BJ (cell line): ENCODE results near the gene CAV1. TPM values are rescaled to one million over a fixed set of nuclear protein-coding genes. Genes with fewer than 3 reads are reported as not detected.

Experiments used
- CTCF ChIA-PET: fragments of 350-600 bp; formaldehyde crosslinking; extraction: SDS; loops from one replicate; lab custom pipeline; 2021; ENCODE audit warnings: antibody characterized with exemption, inconsistent platforms; lab: Yijun Ruan, JAX
- POLR2A ChIA-PET: fragments of 300-600 bp; sonication (Branson Sonifier 250); formaldehyde crosslinking; extraction: SDS; loops from one replicate; lab custom pipeline; 2021; ENCODE audit warnings: antibody characterized with exemption; lab: Charles Lee
- DNase-seq: peaks from one replicate; pipeline ENCODE4 v3.0.0-alpha.2; 2011; ENCODE audit warnings: low read depth
- H3K27me3 ChIP-seq: 2 replicates; pipeline ENCODE4 v1.6.0; 2011; ENCODE audit warnings: low read length; ENCODE audit not compliant: control insufficient read depth, insufficient read depth
- H3K36me3 ChIP-seq: 2 replicates; pipeline ENCODE4 v1.5.1; 2011; ENCODE audit warnings: low read length; ENCODE audit not compliant: control insufficient read depth, insufficient read depth
- H3K4me3 ChIP-seq: 2 replicates; pipeline ENCODE4 v1.5.1; 2011; ENCODE audit warnings: low read depth, mild to moderate bottlenecking, control low read depth, low read length
- polyA plus RNA-seq: library from polyadenylated mRNA; depleted of rRNA; stranded (reverse); fragments of >200 nt; gene quantifications from 2 replicates; pipeline ENCODE4 v1.2.3, GENCODE V29; 2011
- TF ChIP-seq, protein P1 (sequence below): IDR thresholded peaks from 2 replicates; pipeline ENCODE4 v1.5.1; 2011; ENCODE audit warnings: low read depth, mild to moderate bottlenecking, control low read depth, inconsistent platforms, low read length, moderate library complexity; ENCODE audit not compliant: insufficient read depth

The CAV1 gene
- polyA plus RNA-seq, 1 experiment: 2,064 TPM

DNA sequence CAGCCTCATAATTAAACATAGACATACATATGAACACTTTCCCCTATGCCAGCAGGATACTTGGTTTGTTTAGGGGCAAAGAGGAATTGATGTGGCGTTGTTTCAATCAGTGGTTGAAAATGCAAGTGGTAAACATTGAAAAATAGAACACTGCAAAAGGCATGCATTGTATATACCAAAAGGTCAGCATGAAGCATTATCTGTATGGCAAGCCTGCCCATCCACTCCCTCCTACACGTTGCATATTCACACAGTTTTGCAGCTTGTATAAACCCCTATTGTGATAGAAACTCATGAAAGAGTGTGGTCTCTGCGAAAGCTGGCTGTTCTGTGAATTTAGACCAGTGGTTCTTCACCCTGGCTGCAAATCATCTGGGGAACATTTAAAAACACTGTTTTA lies 17.1 kb downstream of the CAV1 start:
- ChIA-PET CTCF (interaction anchor here (1.4 to 4.4 kb wide), 2 partner anchors 15 to 40 kb away, joined by 3 to 22 read pairs; no protein-coding TSS in a partner anchor), POLR2A (no interaction called here)
- peaks cover 8% of the 10 kb centered on the region for H3K36me3 ChIP-seq
- no peak overlapping the region for H3K4me3 ChIP-seq
- TF ChIP-seq, protein P1, sequence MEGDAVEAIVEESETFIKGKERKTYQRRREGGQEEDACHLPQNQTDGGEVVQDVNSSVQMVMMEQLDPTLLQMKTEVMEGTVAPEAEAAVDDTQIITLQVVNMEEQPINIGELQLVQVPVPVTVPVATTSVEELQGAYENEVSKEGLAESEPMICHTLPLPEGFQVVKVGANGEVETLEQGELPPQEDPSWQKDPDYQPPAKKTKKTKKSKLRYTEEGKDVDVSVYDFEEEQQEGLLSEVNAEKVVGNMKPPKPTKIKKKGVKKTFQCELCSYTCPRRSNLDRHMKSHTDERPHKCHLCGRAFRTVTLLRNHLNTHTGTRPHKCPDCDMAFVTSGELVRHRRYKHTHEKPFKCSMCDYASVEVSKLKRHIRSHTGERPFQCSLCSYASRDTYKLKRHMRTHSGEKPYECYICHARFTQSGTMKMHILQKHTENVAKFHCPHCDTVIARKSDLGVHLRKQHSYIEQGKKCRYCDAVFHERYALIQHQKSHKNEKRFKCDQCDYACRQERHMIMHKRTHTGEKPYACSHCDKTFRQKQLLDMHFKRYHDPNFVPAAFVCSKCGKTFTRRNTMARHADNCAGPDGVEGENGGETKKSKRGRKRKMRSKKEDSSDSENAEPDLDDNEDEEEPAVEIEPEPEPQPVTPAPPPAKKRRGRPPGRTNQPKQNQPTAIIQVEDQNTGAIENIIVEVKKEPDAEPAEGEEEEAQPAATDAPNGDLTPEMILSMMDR: no peak
- no peak for DNase-seq
- H3K27me3 ChIP-seq: no peaks in the 10 kb centered on the region

DNA sequence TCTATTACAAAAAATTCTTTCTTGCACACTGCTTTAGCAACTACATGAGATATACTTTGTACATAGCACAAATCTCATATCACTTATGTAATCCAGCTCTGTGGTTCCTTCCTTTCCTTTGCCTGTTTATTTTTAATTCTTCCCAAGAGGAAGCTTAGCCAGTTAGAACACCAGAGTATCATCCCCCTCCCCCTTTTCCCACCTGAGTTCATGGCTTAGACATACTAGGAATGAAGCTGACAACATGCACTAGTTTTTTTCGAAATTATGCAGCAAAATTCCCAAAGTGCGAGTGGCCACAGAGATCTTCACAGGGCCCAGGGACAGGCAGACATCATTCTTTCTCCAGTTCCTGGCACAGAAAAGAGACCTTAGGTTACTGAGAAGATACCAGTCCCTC lies 17.8 kb downstream of the CAV1 start:
- TF ChIP-seq, protein P1: no peak
- Histone ChIP-seq H3K4me3 (no peak overlapping the region), H3K36me3 (peaks cover 6% of the 10 kb centered on the region), H3K27me3 (no peaks in the 10 kb centered on the region)
- ChIA-PET CTCF (interaction anchor here (1.4 to 4.4 kb wide), 2 partner anchors 16 to 39 kb away, joined by 3 to 22 read pairs; no protein-coding TSS in a partner anchor), POLR2A (no interaction called here)
- no peak for DNase-seq

DNA sequence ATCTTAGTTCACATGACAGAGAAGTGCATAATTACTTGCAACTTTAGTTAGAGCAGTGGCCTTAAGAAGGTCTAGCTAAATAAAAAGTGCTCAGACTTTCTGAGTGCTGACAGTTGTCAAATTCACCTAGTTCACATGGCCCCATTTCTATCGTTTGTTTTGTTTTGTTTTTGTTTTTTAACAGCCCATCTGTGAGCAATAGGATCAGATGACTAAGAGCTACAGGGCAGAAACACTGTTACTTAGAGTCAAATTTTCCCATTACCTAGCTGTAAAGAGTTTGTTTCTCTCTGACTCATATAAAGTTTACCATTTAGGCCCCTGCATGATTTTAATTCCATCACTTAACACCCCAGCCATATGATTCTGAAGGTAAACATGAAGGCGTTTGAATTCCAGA lies 18.8 kb downstream of the CAV1 start:
- peak; percentile 65 for DNase-seq
- Histone ChIP-seq H3K27me3 (no peaks in the 10 kb centered on the region), H3K4me3 (no peak overlapping the region), H3K36me3 (peaks cover 6% of the 10 kb centered on the region)
- ChIA-PET CTCF (interaction anchor here (0.9 to 4.4 kb wide), 4 partner anchors 17 to 234 kb away, joined by 3 to 22 read pairs (median 6); no protein-coding TSS in a partner anchor), POLR2A (interaction anchor here (0.6 kb wide), 1 partner anchor 15 kb away, joined by 3 read pairs; no protein-coding TSS in a partner anchor)
- TF ChIP-seq, protein P1: no peak

DNA sequence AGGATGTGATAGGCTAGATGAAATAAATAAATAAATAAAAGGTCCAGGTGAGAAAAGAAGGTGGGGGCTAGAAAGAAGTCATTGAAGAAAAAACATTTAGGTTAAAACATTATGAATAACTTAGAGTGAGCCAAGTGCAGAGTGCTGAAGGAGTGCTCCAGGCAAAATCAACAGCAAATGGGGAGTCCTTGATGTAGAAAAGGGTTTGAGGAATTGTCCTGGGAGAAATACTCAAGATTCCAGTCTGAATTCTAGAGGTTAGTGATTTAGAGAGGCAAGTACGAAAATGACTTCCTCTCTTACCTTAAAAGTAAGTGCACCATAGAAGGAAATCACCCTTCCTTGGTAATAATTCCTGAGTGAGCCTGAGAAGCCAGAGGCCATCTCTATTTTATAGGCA lies 19.7 kb downstream of the CAV1 start:
- ChIA-PET CTCF (interaction anchor here (1.6 to 4.4 kb wide), 2 partner anchors 18 to 47 kb away, joined by 8 to 22 read pairs; no protein-coding TSS in a partner anchor), POLR2A (no interaction called here)
- H3K36me3 ChIP-seq: peaks cover 4% of the 10 kb centered on the region

DNA sequence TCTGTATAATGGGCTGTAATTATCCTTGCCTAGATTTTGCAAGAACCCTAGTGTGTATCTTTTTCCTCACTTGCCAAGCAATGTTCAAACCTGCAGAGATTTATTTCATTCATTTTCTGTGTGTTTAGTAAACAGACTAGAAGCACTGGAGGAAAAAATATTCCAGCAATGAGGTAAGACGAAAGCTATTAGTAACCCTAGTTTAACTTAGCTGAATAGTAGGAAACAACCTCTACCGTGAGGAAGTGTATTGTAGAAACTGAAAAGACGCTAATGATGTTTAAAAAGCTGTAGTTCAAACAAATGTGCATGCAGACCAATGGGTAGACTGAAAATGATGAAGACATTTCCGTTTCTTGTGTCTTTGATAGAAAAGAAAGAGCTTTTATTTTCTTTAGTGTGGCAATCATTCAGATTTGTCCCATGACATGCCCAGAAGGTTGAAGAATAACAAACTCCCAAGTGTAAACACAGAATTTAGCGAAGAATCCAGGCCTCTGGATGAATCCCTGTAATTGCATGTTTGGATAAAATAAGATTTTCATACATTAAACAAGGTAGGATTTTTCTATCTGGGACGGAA lies 20.7 kb downstream of the CAV1 start:
- Histone ChIP-seq H3K4me3 (no peak overlapping the region), H3K36me3 (peaks cover 2% of the 10 kb centered on the region; the same call in 1 of the 2 replicates), H3K27me3 (no peaks in the 10 kb centered on the region)
- TF ChIP-seq, protein P1: no peak
- ChIA-PET POLR2A (interaction anchor here (0.7 kb wide), 1 partner anchor 21 kb away, joined by 3 read pairs; no protein-coding TSS in a partner anchor), CTCF (no interaction called here)
- DNase-seq: no peak

More for the DNA sequence above, 19.7 kb downstream of the CAV1 start:
- Histone ChIP-seq H3K4me3 (no peak overlapping the region), H3K27me3 (no peaks in the 10 kb centered on the region)
- TF ChIP-seq, protein P1: no peak
- no peak for DNase-seq
